Breast epithelium (tissue), 3 donors: ENCODE data around the gene PCDHB1.

Experiments
- CTCF ChIP-seq, 3 donors: fragments of 450-650 bp; IDR thresholded peaks; one replicate each; pipeline ENCODE4 v1.5.1; 2016 to 2017; ENCODE audit warnings: antibody characterized with exemption in 3 of 3, mild to moderate bottlenecking in 3 of 3, moderate library complexity in 3 of 3
- POLR2A ChIP-seq: fragments of 450-650 bp; IDR thresholded peaks from one replicate; pipeline ENCODE4 v1.6.1; 2016; ENCODE audit warnings: antibody characterized with exemption, mild to moderate bottlenecking, moderate library complexity
- POLR2AphosphoS5 ChIP-seq, 3 donors: sonication (generic); formaldehyde crosslinking; IDR thresholded peaks; one replicate each; pipeline ENCODE4 v1.6.1; 2017; ENCODE audit warnings: antibody characterized with exemption in 3 of 3

DNA sequence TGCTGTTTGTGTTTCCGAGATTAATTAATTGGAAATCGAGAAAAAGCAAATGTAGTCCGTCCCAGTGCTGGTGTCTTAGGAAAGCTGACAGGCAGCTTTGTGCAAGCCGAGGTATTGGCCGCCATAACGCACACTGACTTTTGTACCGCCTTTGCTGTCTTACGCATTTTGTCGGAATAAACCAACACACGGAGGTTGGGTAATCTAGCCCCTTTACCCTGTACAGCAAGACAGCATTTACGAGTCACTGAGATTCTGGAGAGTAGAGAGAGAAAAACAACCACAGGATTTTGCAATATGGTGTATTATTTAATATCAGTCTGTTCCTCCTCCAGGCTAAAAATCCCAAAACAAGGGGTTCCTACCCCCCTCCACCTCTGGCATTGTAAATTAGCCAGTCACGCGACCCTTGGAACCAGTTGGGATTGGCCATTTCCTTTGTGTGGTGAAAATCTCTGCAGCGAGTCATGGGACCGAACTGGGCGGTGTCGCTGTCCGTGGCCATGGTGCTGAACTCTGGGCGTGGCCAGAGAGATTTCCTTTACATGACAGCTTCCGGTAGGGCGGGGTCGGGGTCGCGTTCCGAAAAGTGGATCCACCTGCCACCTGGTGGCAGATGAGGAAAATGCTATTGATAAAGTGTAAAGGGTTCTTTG, 10.3 kb upstream of the PCDHB1 start:
- TF ChIP-seq CTCF (IDR thresholded peaks at IDR 0.05) (peak; percentile 81 to 88 (median 85)), POLR2A (peak; percentile 18), POLR2AphosphoS5 (IDR thresholded peaks at IDR 0.05) (peak; percentile 34 to 79 (median 59))
